NCI-H1436 treated with DMSO at 0.1 percent for 48 hours (cell line): ENCODE measurements around the gene PAIP1.
"Not testable (repeated sequence)": the region's sequence is repeated elsewhere in the genome, so short reads cannot be mapped to it uniquely, and the experiment has no call there.

Experiments used
- DNase-seq: peaks from one replicate; lab custom pipeline; 2025; lab: John Stamatoyannopoulos, UW

Gene PAIP1

GRCh38 chr5:43556857-43557542, at the start of gene PAIP1:
PAIP1 (minus strand) TSS chr5:43557077; CDS start chr5:43556846, 231 bp downstream.
- no peak for DNase-seq

GRCh38 chr5:43606351-43606750, 49.5 kb upstream of the PAIP1 start:
- DNase-seq = no peak

- no peak for DNase-seq
Measured at GRCh38 chr5:43604699-43605098, 47.8 kb upstream of the PAIP1 start.

- peak; percentile 30 for DNase-seq
Measured at GRCh38 chr5:43603344-43604217, 46.7 kb upstream of the PAIP1 start.

DNA sequence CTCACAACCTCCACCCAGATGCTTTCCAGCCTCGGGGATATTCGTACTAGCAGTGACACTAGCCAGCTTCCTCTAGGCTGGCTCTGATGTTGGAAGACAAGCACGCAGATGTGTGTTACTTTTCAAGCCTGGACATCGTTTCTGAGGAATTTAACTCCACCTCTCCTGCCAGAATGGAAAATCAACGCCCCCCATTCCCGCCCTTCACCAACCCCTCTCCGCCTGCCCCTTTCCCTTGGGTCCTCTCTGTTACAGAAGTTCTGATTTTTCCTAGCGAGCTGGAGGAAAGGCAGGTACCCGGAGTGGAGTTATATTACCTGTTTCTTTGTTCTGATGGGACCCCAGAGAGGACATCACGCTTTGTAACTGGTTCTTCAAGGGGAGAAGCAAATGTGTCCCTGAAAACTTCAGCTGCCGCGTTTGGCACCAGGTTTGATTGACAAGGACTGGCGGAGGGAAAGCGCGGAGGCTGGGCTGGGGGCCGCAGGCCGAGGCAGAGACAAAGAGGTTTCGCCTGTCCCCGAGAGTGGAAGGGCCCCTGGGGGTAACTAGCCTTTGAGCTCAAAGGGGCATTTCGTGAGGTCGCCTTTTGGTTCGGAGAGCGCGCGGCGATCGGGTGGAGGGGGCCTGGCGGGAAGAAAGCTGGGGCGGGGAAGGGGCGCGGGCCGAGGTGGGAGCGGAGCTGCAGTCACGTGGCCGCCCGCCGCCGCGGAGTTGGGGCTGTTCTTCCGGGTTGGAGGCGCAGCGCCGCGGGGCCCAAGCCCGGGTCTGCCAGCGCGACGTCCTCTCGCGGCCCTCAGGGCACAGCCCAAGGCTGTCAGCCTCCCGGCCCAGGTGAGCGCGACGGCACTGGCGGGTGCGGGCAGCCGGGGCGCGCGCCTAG, 45.8 kb upstream of the PAIP1 start, which contains the start of gene NNT:
TSS of gene NNT (plus strand) at position 720 of the 883 bp plus-strand sequence. CDS start 6,016 bp downstream, outside the sequence.
- peak; percentile 4 for DNase-seq

DNA sequence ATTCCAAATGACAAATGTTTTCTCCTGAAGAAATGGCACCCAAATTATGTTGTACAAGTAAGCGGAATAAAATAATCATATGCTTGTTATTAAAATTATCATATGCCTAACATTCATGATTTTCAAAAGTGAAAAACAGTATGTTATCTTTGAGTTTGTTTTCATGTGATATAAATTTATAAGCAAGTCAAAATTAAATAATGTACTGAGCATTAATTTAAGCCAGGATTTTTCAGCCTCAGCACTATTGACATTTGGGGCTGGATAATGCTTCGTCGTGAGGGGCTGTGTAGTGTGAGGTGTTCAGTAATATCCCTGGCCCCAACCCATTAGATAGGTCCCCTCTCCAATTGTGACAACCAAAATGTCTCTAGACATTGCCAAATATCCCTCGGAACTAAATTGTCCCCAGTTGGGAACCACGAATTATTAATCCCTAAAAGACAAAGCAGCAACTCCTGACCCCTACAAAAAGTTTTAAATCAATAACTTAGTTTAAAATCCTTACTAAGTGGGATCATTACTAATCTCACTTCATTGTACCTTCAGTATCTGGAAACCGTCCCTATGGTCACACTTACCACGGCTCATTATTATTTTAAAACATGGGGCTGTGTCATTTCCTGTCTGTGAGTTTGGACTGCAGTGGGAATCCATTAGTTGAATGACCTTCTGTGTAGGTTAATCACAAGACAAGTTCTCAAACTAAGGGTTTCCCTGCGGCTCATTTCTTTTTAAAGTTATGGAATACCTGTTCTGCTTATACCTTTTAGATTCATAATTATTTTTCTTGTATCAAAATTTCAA, 44.8 kb upstream of the PAIP1 start:
- no peak for DNase-seq

- not testable (repeated sequence) for DNase-seq
Measured at GRCh38 chr5:43598927-43599326, 42.0 kb upstream of the PAIP1 start.

DNA sequence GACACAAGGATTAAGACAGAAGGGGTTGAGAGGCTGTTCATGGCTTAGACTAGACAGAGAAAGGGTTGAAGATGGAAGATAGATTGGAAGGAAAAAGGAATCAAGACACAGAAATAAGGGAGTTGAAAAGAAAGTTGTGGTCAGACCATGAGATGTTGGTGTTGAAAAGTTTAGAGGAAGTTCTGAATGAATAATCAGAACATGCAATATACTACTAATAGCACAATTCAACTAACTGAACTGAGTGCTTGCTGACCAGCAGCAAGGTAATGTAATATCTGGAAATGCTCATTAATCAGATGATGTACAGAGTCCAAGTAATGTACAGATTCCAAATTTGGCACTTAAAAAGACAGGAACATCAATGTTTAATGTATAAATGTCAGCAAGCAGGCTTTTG, 35.5 kb upstream of the PAIP1 start:
- DNase-seq = no peak

- no peak for DNase-seq
Measured at GRCh38 chr5:43590700-43591099, 33.8 kb upstream of the PAIP1 start.

GRCh38 chr5:43589310-43589709, 32.4 kb upstream of the PAIP1 start:
- no peak for DNase-seq

GRCh38 chr5:43588842-43589241, 32.0 kb upstream of the PAIP1 start:
- DNase-seq = no peak

DNA sequence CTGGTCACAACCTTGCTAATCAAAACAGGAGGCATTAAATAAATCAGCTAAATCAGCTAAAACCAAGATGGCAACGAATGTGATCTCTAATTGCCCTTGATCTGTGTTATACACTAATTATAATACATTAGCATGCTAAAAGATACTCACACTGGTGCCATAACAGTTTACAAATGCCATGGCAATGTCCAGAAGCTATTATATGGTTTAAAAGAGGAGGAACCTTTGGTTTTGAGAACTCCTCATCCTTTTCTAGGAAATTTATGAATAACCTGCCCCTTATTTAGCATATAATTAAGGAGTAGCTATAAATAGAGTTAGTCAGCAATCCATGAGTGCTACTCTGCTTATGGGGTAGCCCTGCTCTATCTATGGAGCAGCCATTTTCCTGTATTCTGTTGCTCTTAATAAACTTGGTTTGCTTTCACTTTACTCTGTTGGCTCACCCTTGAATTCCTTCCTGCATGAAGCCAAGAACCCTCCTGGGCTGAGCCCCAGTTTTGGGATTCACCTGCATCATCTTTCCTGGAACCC, 27.4 kb upstream of the PAIP1 start:
- DNase-seq = no peak

DNA sequence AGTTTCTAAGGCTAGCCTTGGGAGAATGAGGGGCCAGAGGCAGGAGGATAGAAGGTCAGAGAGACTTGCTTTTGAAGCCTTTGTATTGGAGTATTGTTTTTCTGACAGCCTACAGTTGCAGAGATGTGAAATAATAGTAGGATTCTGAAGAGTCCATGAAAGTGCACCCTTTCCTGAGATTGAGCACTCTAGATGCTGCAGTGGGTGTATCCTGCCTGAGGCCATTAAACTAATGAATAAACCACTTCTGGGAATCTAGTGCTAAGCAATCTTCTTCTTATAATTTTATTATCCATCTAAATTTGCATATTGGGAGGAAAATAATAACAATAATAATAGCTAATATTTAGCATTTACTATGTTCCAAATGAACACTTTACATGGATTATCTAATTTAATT, 26.8 kb upstream of the PAIP1 start:
- no peak for DNase-seq

GRCh38 chr5:43582082-43583005, 25.5 kb upstream of the PAIP1 start:
- no peak for DNase-seq

GRCh38 chr5:43581398-43581797, 24.5 kb upstream of the PAIP1 start:
- no peak for DNase-seq

- not testable (repeated sequence) for DNase-seq
Measured at GRCh38 chr5:43580402-43581210, 23.7 kb upstream of the PAIP1 start.

GRCh38 chr5:43573058-43573457, 16.2 kb upstream of the PAIP1 start:
- DNase-seq = no peak

GRCh38 chr5:43572357-43572756, 15.5 kb upstream of the PAIP1 start:
- DNase-seq = no peak

DNA sequence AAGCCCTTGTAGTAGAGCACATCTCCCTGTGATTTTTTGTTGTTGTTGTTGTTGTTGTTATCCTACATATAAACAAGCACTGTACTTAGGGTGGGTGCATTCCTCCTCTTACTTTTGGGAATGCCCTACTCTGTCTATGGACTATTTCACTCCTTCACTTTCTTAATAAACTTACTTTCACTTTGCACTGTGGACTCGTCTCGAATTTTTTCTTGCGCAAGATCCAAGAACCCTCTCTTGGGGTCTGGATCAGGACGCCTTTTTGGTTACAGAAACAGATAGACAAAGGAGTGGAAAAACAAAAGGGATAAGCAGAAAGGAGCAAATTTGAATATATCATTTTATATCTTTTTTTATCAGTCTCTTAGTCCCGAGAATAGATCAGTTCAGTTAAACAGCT, 14.4 kb upstream of the PAIP1 start:
- DNase-seq = no peak
